ENCODE measurements around the gene DONSON. TPM values are rescaled to one million over a fixed set of nuclear protein-coding genes. Genes with fewer than 3 reads are reported as not detected.
A peak's percentile ranks its signal among the peaks of the same experiment; 100 is the strongest.

The DONSON gene
- polyA plus RNA-seq, 2 of the 4 experiments (the other 2 are of a cell fraction) = 20.7 to 32.0 TPM

- no peak for TF ChIP-seq E2F6 (IDR thresholded peaks at IDR 0.05; ENCODE audit: borderline replicate concordance, low read depth)
- TF ChIP-seq MAX (IDR thresholded peaks at IDR 0.05) = no peak
- TF ChIP-seq CTCF (IDR thresholded peaks at IDR 0.05) = no peak
- no peak for TF ChIP-seq EP300 (IDR thresholded peaks at IDR 0.05)
- no peak for TF ChIP-seq FOXS1 (CRISPR knock-in tag; IDR thresholded peaks at IDR 0.05)
- TF ChIP-seq HES2 (IDR thresholded peaks at IDR 0.05) = no peak
- no peak for TF ChIP-seq TFCP2L1 (CRISPR knock-in tag; IDR thresholded peaks at IDR 0.05)
Observed at GRCh38 chr21:33546086-33546485, 42.4 kb downstream of the DONSON start (continued).

GRCh38 chr21:33544451-33545195 lies 43.9 kb downstream of the DONSON start:
- TF ChIP-seq RFX5 (IDR thresholded peaks at IDR 0.05) (no peak), HOXA7 (CRISPR knock-in tag; IDR thresholded peaks at IDR 0.05) (no peak), ZC3H11A (IDR thresholded peaks at IDR 0.05) (no peak)
- WGBS (ENCODE audit: missing lambda C conversion rate) = 9% methylated on average over 8 of the region's 8 CpGs
- Histone ChIP-seq H3K4me2 (peak overlapping the region; percentile 83), H3K9me3 (no peaks in the 10 kb centered on the region), H3K27ac (no peak overlapping the region), H3K4me3 (peak overlapping the region; percentile 79), H3K4me1 (peaks cover 20% of the 10 kb centered on the region)
- DNase-seq (ENCODE audit: low read depth in 1 of 2, low spot score in 1 of 2) = no peak
- ChIA-PET POLR2A (no interaction called here), CTCF (interaction anchor here (1.1 to 1.4 kb wide), 2 partner anchors 9 to 10 kb away, joined by 3 to 4 read pairs; no protein-coding TSS in a partner anchor)
- no peak for ATAC-seq
- FAIRE-seq = no peak

- peaks cover 22% of the 10 kb centered on the region for H3K4me1 ChIP-seq
- peak overlapping the region; percentile 83 for H3K4me2 ChIP-seq
- ChIA-PET POLR2A (interaction anchor here (0.9 to 1.1 kb wide), 2 partner anchors 45 to 62 kb away, joined by 3 to 5 read pairs; partner anchors contain the start of gene DONSON), CTCF (no interaction called here)
- peak overlapping the region; percentile 97 to 98 for H3K27ac ChIP-seq
- no peak for TF ChIP-seq KDM1A (IDR thresholded peaks at IDR 0.05; ENCODE audit: low read depth)
- TF ChIP-seq CTCF (IDR thresholded peaks at IDR 0.05) = no peak
- no peak for TF ChIP-seq ZSCAN20 (CRISPR knock-in tag; IDR thresholded peaks at IDR 0.05)
- TF ChIP-seq ZC3H11A (IDR thresholded peaks at IDR 0.05) = no peak
- no peak for TF ChIP-seq HOXB13 (CRISPR knock-in tag; IDR thresholded peaks at IDR 0.05; ENCODE audit: low read depth)
- TF ChIP-seq CHD2 (IDR thresholded peaks at IDR 0.05; ENCODE audit: low read length, partially characterized antibody) = no peak
- TF ChIP-seq MAFK (IDR thresholded peaks at IDR 0.05; ENCODE audit: partially characterized antibody) = no peak
- TF ChIP-seq NR3C1 (IDR thresholded peaks at IDR 0.05) = no peak
- TF ChIP-seq NPAS2 (CRISPR knock-in tag; IDR thresholded peaks at IDR 0.05; ENCODE audit: borderline replicate concordance) = no peak
- TF ChIP-seq JUN (IDR thresholded peaks at IDR 0.05) = no peak
- no peak for TF ChIP-seq ZFP36 (IDR thresholded peaks at IDR 0.05; ENCODE audit: borderline replicate concordance, partially characterized antibody)
- TF ChIP-seq HDAC2 (IDR thresholded peaks at IDR 0.05) = no peak
- no peak; the same call in 1 of the 2 replicates for TF ChIP-seq PHF8 (IDR thresholded peaks at IDR 0.05; ENCODE audit: borderline replicate concordance, low read depth)
- TF ChIP-seq BHLHE40 (IDR thresholded peaks at IDR 0.05; ENCODE audit: low read depth, low read length) = no peak
- no peak for TF ChIP-seq CBX8 (IDR thresholded peaks at IDR 0.05)
- TF ChIP-seq NFE2L2 (conservative IDR thresholded peaks at IDR 0.05; ENCODE audit: low read length) = no peak
- ATAC-seq (peak in 1 of 2 experiments; percentile 45; a peak in 4 of 6 replicates), DNase-seq (ENCODE audit: low read depth in 1 of 2, low spot score in 1 of 2) (no peak), FAIRE-seq (no peak)
- peak overlapping the region; percentile 79 for H3K4me3 ChIP-seq
- under 1% methylated on average over 26 of the region's 26 CpGs for WGBS (ENCODE audit: missing lambda C conversion rate)
- no peaks in the 10 kb centered on the region for H3K9me3 ChIP-seq
Observed at GRCh38 chr21:33543505-33544129, 44.9 kb downstream of the DONSON start.
